ENCODE data around the gene MTR.
A peak's percentile ranks its signal among the peaks of the same experiment; 100 is the strongest.

- peak; percentile 95 to 97 (median 96) for TF ChIP-seq POLR2AphosphoS5 (IDR thresholded peaks at IDR 0.05)
- peak in 1 of 11 experiments; percentile 30 for TF ChIP-seq CTCF (IDR thresholded peaks at IDR 0.05 in 8 of 11, conservative IDR thresholded peaks at IDR 0.05 in 3 of 11)
These were observed at the start of gene MTR for GRCh38 chr1:236795035-236795756.
